Neural cell (in vitro differentiated cells): ENCODE data around the gene CEP97.

ENCODE experiments used
- EP300 ChIP-seq: fragments of 450-650 bp; conservative IDR thresholded peaks from 2 replicates; pipeline ENCODE4 v1.6.1; 2014; ENCODE audit warnings: antibody characterized with exemption, mild to moderate bottlenecking, moderate library complexity; ENCODE audit not compliant: poor library complexity, severe bottlenecking
- EZH2 ChIP-seq: fragments of 200-600, 300-800 bp; shearing (Covaris generic), sonication (generic); IDR thresholded peaks from 2 replicates; pipeline ENCODE4 v1.6.1; 2014; ENCODE audit warnings: antibody characterized with exemption, low read length, borderline replicate concordance, mild to moderate bottlenecking; ENCODE audit not compliant: insufficient read depth, poor library complexity, severe bottlenecking
- POLR2AphosphoS5 ChIP-seq: IDR thresholded peaks from 2 replicates; pipeline ENCODE4 v1.6.1; 2012
- RAD21 ChIP-seq: fragments of 450-650 bp; conservative IDR thresholded peaks from 2 replicates; pipeline ENCODE4 v1.6.1; 2014; ENCODE audit warnings: antibody characterized with exemption, mild to moderate bottlenecking, moderate library complexity
- TAF1 ChIP-seq: IDR thresholded peaks from 2 replicates; pipeline ENCODE4 v1.6.1; 2012; ENCODE audit warnings: low read depth
- TF ChIP-seq, protein P1 (sequence below): fragments of 450-650 bp; IDR thresholded peaks from 2 replicates; pipeline ENCODE4 v1.5.1; 2014; ENCODE audit warnings: antibody characterized with exemption, mild to moderate bottlenecking, moderate library complexity; ENCODE audit not compliant: poor library complexity, severe bottlenecking
- TF ChIP-seq, protein P2 (sequence below): IDR thresholded peaks from 2 replicates; pipeline ENCODE4 v1.6.1; 2012; ENCODE audit warnings: borderline replicate concordance

- TF ChIP-seq, protein P1, sequence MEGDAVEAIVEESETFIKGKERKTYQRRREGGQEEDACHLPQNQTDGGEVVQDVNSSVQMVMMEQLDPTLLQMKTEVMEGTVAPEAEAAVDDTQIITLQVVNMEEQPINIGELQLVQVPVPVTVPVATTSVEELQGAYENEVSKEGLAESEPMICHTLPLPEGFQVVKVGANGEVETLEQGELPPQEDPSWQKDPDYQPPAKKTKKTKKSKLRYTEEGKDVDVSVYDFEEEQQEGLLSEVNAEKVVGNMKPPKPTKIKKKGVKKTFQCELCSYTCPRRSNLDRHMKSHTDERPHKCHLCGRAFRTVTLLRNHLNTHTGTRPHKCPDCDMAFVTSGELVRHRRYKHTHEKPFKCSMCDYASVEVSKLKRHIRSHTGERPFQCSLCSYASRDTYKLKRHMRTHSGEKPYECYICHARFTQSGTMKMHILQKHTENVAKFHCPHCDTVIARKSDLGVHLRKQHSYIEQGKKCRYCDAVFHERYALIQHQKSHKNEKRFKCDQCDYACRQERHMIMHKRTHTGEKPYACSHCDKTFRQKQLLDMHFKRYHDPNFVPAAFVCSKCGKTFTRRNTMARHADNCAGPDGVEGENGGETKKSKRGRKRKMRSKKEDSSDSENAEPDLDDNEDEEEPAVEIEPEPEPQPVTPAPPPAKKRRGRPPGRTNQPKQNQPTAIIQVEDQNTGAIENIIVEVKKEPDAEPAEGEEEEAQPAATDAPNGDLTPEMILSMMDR: no peak
- TF ChIP-seq POLR2AphosphoS5 (no peak), TAF1 (no peak), EP300 (no peak), RAD21 (no peak), EZH2 (no peak)
- TF ChIP-seq, protein P2, sequence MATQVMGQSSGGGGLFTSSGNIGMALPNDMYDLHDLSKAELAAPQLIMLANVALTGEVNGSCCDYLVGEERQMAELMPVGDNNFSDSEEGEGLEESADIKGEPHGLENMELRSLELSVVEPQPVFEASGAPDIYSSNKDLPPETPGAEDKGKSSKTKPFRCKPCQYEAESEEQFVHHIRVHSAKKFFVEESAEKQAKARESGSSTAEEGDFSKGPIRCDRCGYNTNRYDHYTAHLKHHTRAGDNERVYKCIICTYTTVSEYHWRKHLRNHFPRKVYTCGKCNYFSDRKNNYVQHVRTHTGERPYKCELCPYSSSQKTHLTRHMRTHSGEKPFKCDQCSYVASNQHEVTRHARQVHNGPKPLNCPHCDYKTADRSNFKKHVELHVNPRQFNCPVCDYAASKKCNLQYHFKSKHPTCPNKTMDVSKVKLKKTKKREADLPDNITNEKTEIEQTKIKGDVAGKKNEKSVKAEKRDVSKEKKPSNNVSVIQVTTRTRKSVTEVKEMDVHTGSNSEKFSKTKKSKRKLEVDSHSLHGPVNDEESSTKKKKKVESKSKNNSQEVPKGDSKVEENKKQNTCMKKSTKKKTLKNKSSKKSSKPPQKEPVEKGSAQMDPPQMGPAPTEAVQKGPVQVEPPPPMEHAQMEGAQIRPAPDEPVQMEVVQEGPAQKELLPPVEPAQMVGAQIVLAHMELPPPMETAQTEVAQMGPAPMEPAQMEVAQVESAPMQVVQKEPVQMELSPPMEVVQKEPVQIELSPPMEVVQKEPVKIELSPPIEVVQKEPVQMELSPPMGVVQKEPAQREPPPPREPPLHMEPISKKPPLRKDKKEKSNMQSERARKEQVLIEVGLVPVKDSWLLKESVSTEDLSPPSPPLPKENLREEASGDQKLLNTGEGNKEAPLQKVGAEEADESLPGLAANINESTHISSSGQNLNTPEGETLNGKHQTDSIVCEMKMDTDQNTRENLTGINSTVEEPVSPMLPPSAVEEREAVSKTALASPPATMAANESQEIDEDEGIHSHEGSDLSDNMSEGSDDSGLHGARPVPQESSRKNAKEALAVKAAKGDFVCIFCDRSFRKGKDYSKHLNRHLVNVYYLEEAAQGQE: no peak
Measured at GRCh38 chr3:101810022-101810418, 85.6 kb downstream of the CEP97 start.
